Neutrophil (primary cell): ENCODE measurements around the gene APBB1.

Source experiments
- H3K27ac ChIP-seq: fragments of 200-600 bp; sonication (generic); 2 replicates; pipeline ENCODE4 v1.5.1; 2016; ENCODE audit warnings: mild to moderate bottlenecking, moderate library complexity
- H3K27me3 ChIP-seq: fragments of 200-600 bp; sonication (generic); 2 replicates; pipeline ENCODE4 v1.6.0; 2016; ENCODE audit warnings: mild to moderate bottlenecking
- H3K36me3 ChIP-seq: fragments of 200-600 bp; sonication (generic); 2 replicates; pipeline ENCODE4 v1.5.1; 2017
- H3K4me1 ChIP-seq, 2 experiments: fragments of 200-600 bp in 1 of 2; sonication (generic) in 1 of 2; 1 replicate in 1 of 2; 2 replicates in 1 of 2; pipeline versions ENCODE4 v1.5.1 to v1.6.1; 2013 to 2016; ENCODE audit warnings: low read depth in 1 of 2, low read length in 1 of 2, mild to moderate bottlenecking in 1 of 2, moderate library complexity in 1 of 2; ENCODE audit not compliant: control insufficient read depth in 1 of 2, insufficient read depth in 1 of 2
- H3K4me3 ChIP-seq, 2 experiments: fragments of 200-600 bp in 1 of 2; sonication (generic) in 1 of 2; 1 replicate in 1 of 2; 2 replicates in 1 of 2; pipeline ENCODE4 v1.5.1; 2013 to 2016; ENCODE audit warnings: low read depth in 1 of 2, low read length in 1 of 2, mild to moderate bottlenecking in 1 of 2, moderate library complexity in 1 of 2
- H3K9me3 ChIP-seq: fragments of 200-600 bp; sonication (generic); 2 replicates; pipeline ENCODE4 v1.5.1; 2016
- TF ChIP-seq, protein P1 (sequence below): fragments of 200-600 bp; sonication (generic); IDR thresholded peaks from 2 replicates; pipeline ENCODE4 v1.5.1; 2016; ENCODE audit warnings: antibody characterized with exemption

Gene APBB1

DNA sequence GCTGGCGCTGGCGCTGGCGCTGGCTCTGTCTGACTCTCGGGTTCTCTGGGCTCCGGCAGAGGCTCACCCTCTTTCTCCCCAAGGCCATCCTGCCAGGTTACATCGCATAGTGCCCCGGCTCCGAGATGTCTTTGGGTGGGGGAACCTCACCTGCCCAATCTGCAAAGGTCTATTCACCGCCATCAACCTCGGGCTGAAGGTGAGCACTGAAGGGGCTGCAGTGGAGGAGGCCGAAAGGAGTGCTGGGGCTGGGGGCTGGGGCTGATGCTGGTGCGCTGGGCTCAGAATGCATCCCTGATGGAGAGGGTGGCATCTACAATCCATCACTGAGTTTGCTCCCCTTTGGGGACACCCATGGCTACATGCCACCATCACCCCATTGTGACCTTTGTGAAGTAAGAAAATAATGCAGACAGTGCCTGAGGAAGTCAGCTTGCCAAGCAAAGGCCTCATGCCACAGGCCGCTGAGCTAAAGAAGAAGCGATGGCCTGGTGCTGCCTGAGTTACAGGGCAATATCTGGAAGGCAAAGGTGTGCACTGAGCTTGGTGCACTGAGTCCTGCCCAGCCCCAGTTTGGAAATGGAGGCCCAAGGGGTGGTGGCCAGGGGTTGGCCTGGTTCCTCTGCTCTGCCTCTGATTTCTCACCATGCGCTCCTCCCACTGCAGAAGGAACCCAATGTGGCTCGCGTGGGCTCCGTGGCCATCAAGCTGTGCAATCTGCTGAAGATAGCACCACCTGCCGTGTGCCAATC lies 28.0 kb downstream of the APBB1 start:
- Histone ChIP-seq H3K4me1 (peaks cover 20 to 21% of the 10 kb centered on the region in 2 experiments), H3K9me3 (no peaks in the 10 kb centered on the region), H3K36me3 (peaks cover 27% of the 10 kb centered on the region), H3K27me3 (no peaks in the 10 kb centered on the region), H3K4me3 (peak overlapping the region; percentile 80 to 87), H3K27ac (peak overlapping the region; percentile 93)
- TF ChIP-seq, protein P1, sequence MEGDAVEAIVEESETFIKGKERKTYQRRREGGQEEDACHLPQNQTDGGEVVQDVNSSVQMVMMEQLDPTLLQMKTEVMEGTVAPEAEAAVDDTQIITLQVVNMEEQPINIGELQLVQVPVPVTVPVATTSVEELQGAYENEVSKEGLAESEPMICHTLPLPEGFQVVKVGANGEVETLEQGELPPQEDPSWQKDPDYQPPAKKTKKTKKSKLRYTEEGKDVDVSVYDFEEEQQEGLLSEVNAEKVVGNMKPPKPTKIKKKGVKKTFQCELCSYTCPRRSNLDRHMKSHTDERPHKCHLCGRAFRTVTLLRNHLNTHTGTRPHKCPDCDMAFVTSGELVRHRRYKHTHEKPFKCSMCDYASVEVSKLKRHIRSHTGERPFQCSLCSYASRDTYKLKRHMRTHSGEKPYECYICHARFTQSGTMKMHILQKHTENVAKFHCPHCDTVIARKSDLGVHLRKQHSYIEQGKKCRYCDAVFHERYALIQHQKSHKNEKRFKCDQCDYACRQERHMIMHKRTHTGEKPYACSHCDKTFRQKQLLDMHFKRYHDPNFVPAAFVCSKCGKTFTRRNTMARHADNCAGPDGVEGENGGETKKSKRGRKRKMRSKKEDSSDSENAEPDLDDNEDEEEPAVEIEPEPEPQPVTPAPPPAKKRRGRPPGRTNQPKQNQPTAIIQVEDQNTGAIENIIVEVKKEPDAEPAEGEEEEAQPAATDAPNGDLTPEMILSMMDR: no peak

DNA sequence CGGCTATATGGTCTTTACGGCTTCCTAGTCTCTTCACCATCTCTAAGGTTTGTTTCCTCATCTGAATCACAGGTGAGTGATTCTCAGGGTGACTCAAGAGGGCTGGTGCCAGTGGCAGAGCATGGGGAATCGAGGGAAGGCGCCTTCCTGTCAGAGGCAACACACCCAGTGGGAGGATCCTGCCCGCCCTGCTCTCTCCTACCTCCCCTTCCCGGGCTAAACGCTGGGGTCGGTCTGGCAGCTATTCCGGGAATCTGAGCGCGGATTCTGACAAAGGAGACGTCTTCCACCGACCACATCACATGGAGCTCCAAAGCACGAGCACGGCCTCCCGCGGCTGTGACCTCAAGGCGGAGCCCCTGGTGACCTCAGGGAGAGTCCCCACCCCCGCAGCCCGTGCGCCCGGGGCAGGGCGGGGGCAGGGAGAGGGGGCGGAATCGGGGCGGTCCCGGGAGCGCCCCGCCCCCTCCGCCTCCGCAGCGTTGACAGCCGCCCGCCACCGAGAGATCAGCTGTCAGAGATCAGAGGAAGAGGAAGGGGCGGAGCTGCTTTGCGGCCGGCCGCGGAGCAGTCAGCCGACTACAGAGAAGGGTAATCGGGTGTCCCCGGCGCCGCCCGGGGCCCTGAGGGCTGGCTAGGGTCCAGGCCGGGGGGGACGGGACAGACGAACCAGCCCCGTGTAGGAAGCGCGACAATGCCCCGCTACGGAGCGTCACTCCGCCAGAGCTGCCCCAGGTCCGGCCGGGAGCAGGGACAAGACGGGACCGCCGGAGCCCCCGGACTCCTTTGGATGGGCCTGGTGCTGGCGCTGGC lies 28.8 kb downstream of the APBB1 start, which contains the start of gene SMPD1:
TSS of gene SMPD1 (plus strand) at position 570 of the 813 bp plus-strand sequence. CDS start at position 695, 125 bp downstream.
- H3K36me3 ChIP-seq: peaks cover 27% of the 10 kb centered on the region
- peak within 1 kb of the TSS; percentile 80 to 87 for H3K4me3 ChIP-seq
- TF ChIP-seq, protein P1: peak; percentile 33
- H3K4me1 ChIP-seq: peaks cover 20 to 21% of the 10 kb centered on the region in 2 experiments
- H3K27me3 ChIP-seq: no peaks in the 10 kb centered on the region
- H3K27ac ChIP-seq: peak within 1 kb of the TSS; percentile 93
- no peaks in the 10 kb centered on the region for H3K9me3 ChIP-seq

DNA sequence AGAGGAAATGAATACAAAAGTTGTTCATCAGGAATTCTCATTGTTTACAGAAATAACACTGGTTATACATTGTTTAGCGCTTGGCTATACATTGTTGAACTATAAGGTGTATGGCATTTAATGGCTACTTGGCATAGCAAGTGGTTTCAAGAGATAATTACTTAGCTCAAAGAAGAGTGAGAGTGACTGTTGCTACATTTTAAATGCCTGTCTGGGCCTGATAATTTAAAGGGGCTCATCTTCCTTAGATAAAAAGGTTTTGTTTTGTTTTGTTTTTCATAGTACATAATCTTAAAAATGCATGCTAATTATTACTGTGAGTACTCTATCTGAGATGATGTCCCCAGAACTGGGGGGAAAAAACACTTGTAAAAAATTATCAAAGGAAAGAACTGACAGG lies 30.1 kb downstream of the APBB1 start:
- Histone ChIP-seq H3K27me3 (no peaks in the 10 kb centered on the region), H3K27ac (no peak overlapping the region), H3K4me1 (peaks cover 20 to 21% of the 10 kb centered on the region in 2 experiments), H3K36me3 (peaks cover 13% of the 10 kb centered on the region), H3K4me3 (no peak overlapping the region), H3K9me3 (no peaks in the 10 kb centered on the region)
- TF ChIP-seq, protein P1: no peak

DNA sequence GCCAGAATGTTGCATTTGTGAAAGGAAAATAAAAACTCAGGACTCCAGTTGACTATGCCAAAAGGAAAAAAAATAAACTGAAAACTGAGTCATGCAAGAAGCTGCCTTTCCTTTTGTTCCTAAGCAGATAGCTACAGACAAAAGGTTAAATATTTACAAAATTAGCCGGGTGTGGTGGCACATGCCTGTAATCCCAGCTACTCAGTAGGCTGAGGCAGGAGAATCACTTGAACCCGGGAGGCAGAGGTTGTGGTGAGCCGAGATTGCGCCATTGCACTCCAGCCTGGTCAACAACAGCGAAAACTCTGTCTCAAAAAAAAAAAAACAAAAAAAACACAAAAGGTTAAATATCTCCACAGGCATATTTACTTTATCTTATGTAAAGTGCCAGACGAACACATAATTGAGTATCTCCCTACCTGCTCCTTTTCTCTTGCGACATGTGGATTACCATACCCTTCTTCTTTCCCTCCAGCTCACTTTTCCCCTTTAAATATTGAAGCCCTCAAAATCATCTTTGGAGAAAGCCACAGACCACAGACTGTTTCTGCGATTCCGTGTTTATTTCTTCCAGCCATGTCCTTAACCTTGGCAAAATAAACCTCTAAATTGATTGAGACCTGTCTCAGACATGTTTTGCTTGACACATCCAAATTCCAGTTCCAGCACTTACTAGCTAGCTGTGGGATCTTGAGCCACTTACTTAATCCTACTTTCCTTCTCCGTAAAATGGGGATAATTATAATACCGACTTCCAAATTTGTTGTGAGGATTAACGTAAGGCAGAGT lies 30.9 kb downstream of the APBB1 start:
- TF ChIP-seq, protein P1: no peak

More for the DNA sequence above, 30.9 kb downstream of the APBB1 start:
- Histone ChIP-seq H3K27ac (no peak overlapping the region), H3K36me3 (peaks cover 6% of the 10 kb centered on the region), H3K27me3 (no peaks in the 10 kb centered on the region), H3K4me1 (peaks cover 20 to 21% of the 10 kb centered on the region in 2 experiments), H3K9me3 (no peaks in the 10 kb centered on the region), H3K4me3 (no peak overlapping the region)
